Activated CD4-positive, alpha-beta T cell treated with anti-CD3 and anti-CD28 coated beads for 36 hours (primary cell): ENCODE measurements around the gene SLC13A4. TPM values are rescaled to one million over a fixed set of nuclear protein-coding genes. Genes with fewer than 3 reads are reported as not detected.
"Not testable (repeated sequence)": the region's sequence is repeated elsewhere in the genome, so short reads cannot be mapped to it uniquely, and the experiment has no call there.

Experiments
- ATAC-seq: fragments of 200-7000 bp; cut with Tn5 transposase; one replicate; pipeline ENCODE4 v1.10.0; 2021; ENCODE audit warnings: mild to moderate bottlenecking, moderate library complexity
- CTCF ChIA-PET: fragments of 350-600 bp; sonication (Branson Sonifier 250); formaldehyde crosslinking; loops from one replicate; lab custom pipeline; 2021; ENCODE audit warnings: antibody characterized with exemption; lab: Charles Lee
- POLR2A ChIA-PET: fragments of 350-600 bp; sonication (Branson Sonifier 250); formaldehyde crosslinking; loops from one replicate; lab custom pipeline; 2021; ENCODE audit warnings: antibody characterized with exemption, inconsistent platforms; lab: Charles Lee
- DNase-seq: peaks from one replicate; pipeline ENCODE4 v3.0.0-alpha.2; 2020
- H3K27ac Mint-ChIP-seq: one replicate; pipeline ENCODE4 v1.8.0; 2021; ENCODE audit warnings: mixed read lengths
- H3K27me3 Mint-ChIP-seq: one replicate; pipeline ENCODE4 v1.8.0; 2021; ENCODE audit warnings: mixed read lengths
- H3K36me3 Mint-ChIP-seq: one replicate; pipeline ENCODE4 v1.8.0; 2021; ENCODE audit warnings: low read depth, mixed read lengths
- H3K4me1 Mint-ChIP-seq: one replicate; pipeline ENCODE4 v1.8.0; 2021; ENCODE audit warnings: mixed read lengths
- H3K4me3 Mint-ChIP-seq: one replicate; pipeline ENCODE4 v1.8.0; 2021; ENCODE audit warnings: mild to moderate bottlenecking, moderate library complexity, mixed read lengths
- H3K9me3 Mint-ChIP-seq: one replicate; pipeline ENCODE4 v1.8.0; 2021; ENCODE audit warnings: low read depth, mixed read lengths
- intact Hi-C, 2 experiments: fragments of 100-400 bp; cut with DNase I in 1 of 2; cut with micrococcal nuclease in 1 of 2; formaldehyde crosslinking; loops; one replicate each; pipeline versions ENCODE4 v1.14.2 to v1.15.1; 2022 to 2024; cut with DNase I, micrococcal nuclease
- total RNA-seq, 2 experiments: library from RNA; stranded (reverse); gene quantifications; one replicate each; pipeline ENCODE4 v1.2.3, GENCODE V29; 2021

SLC13A4 gene
- total RNA-seq, 2 experiments from 2014 or later: not detected

GRCh38 chr7:135747366-135747765 is 19.4 kb upstream of the SLC13A4 start:
- Mint-ChIP-seq H3K4me1 (no peaks in the 10 kb centered on the region), H3K4me3 (no peak overlapping the region), H3K9me3 (no peaks in the 10 kb centered on the region), H3K36me3 (no peaks in the 10 kb centered on the region), H3K27ac (no peak overlapping the region), H3K27me3 (peaks cover 3% of the 10 kb centered on the region)
- ATAC-seq: no peak
- ChIA-PET CTCF (no interaction called here), POLR2A (no interaction called here)
- intact Hi-C loops: no loop called here
- DNase-seq: no peak

GRCh38 chr7:135745703-135746312 is 17.8 kb upstream of the SLC13A4 start:
- DNase-seq (no peak), ATAC-seq (no peak)
- intact Hi-C loops: no loop called here
- H3K4me1 Mint-ChIP-seq: no peaks in the 10 kb centered on the region
- no peak overlapping the region for H3K27ac Mint-ChIP-seq
- POLR2A ChIA-PET: no interaction called here
- H3K36me3 Mint-ChIP-seq: no peaks in the 10 kb centered on the region
- no peak overlapping the region for H3K4me3 Mint-ChIP-seq
- CTCF ChIA-PET: interaction anchor here (0.7 kb wide), 1 partner anchor 282 kb away, joined by 4 read pairs; no protein-coding TSS in a partner anchor
- peaks cover 3% of the 10 kb centered on the region for H3K27me3 Mint-ChIP-seq
- H3K9me3 Mint-ChIP-seq: no peaks in the 10 kb centered on the region

- no peak for DNase-seq
- POLR2A ChIA-PET: no interaction called here
- H3K4me1 Mint-ChIP-seq: no peaks in the 10 kb centered on the region
Measured at GRCh38 chr7:135744938-135745702, 17.1 kb upstream of the SLC13A4 start.

GRCh38 chr7:135743907-135744731 is 16.1 kb upstream of the SLC13A4 start:
- H3K36me3 Mint-ChIP-seq: no peaks in the 10 kb centered on the region
- ChIA-PET POLR2A (no interaction called here), CTCF (no interaction called here)
- no peak overlapping the region for H3K27ac Mint-ChIP-seq
- no peaks in the 10 kb centered on the region for H3K9me3 Mint-ChIP-seq
- H3K27me3 Mint-ChIP-seq: peaks cover 3% of the 10 kb centered on the region
- intact Hi-C loops: no loop called here
- H3K4me3 Mint-ChIP-seq: no peak overlapping the region
- no peaks in the 10 kb centered on the region for H3K4me1 Mint-ChIP-seq
- ATAC-seq (no peak), DNase-seq (no peak)

More at GRCh38 chr7:135744938-135745702, 17.1 kb upstream of the SLC13A4 start:
- Mint-ChIP-seq H3K36me3 (no peaks in the 10 kb centered on the region), H3K4me3 (no peak overlapping the region), H3K27me3 (peaks cover 3% of the 10 kb centered on the region), H3K9me3 (no peaks in the 10 kb centered on the region), H3K27ac (no peak overlapping the region)
- no peak for ATAC-seq
- CTCF ChIA-PET: interaction anchor here (0.7 kb wide), 1 partner anchor 283 kb away, joined by 4 read pairs; no protein-coding TSS in a partner anchor
- intact Hi-C loops: no loop called here

- Mint-ChIP-seq H3K27ac (no peak overlapping the region), H3K36me3 (no peaks in the 10 kb centered on the region), H3K4me3 (no peak overlapping the region), H3K9me3 (no peaks in the 10 kb centered on the region), H3K27me3 (peaks cover 7% of the 10 kb centered on the region), H3K4me1 (no peaks in the 10 kb centered on the region)
- CTCF ChIA-PET: no interaction called here
- intact Hi-C loops: no loop called here
- ATAC-seq (no peak), DNase-seq (no peak)
- POLR2A ChIA-PET: no interaction called here
Measured at GRCh38 chr7:135742371-135742770, 14.4 kb upstream of the SLC13A4 start.

GRCh38 chr7:135741905-135742304 is 13.9 kb upstream of the SLC13A4 start:
- H3K27me3 Mint-ChIP-seq: peaks cover 7% of the 10 kb centered on the region
- intact Hi-C loops: no loop called here
- H3K27ac Mint-ChIP-seq: no peak overlapping the region
- DNase-seq (no peak), ATAC-seq (no peak)
- no peak overlapping the region for H3K4me3 Mint-ChIP-seq
- no peaks in the 10 kb centered on the region for H3K36me3 Mint-ChIP-seq
- ChIA-PET CTCF (no interaction called here), POLR2A (no interaction called here)
- no peaks in the 10 kb centered on the region for H3K4me1 Mint-ChIP-seq
- no peaks in the 10 kb centered on the region for H3K9me3 Mint-ChIP-seq

GRCh38 chr7:135740889-135741288 is 12.9 kb upstream of the SLC13A4 start:
- POLR2A ChIA-PET: no interaction called here
- no peak overlapping the region for H3K27ac Mint-ChIP-seq
- intact Hi-C loops: no loop called here
- no peak overlapping the region for H3K4me3 Mint-ChIP-seq
- DNase-seq (no peak), ATAC-seq (no peak)
- CTCF ChIA-PET: interaction anchor here (1.5 kb wide), 1 partner anchor 10 kb away, joined by 4 read pairs; no protein-coding TSS in a partner anchor
- H3K27me3 Mint-ChIP-seq: peaks cover 5% of the 10 kb centered on the region
- H3K9me3 Mint-ChIP-seq: no peaks in the 10 kb centered on the region
- no peaks in the 10 kb centered on the region for H3K4me1 Mint-ChIP-seq
- H3K36me3 Mint-ChIP-seq: no peaks in the 10 kb centered on the region

GRCh38 chr7:135737306-135737647 is 9.3 kb upstream of the SLC13A4 start:
- ATAC-seq, H3K4me3 Mint-ChIP-seq, intact Hi-C loops, H3K9me3 Mint-ChIP-seq, H3K4me1 Mint-ChIP-seq, POLR2A ChIA-PET, H3K27me3 Mint-ChIP-seq, H3K27ac Mint-ChIP-seq, DNase-seq, H3K36me3 Mint-ChIP-seq: not testable (repeated sequence)
- CTCF ChIA-PET: interaction anchor here (1.1 kb wide), 1 partner anchor 11 kb away, joined by 3 read pairs; the partner anchor contains the start of gene FAM180A

GRCh38 chr7:135736586-135737305 is 8.8 kb upstream of the SLC13A4 start:
- POLR2A ChIA-PET: no interaction called here
- DNase-seq (no peak), ATAC-seq (no peak)
- no peaks in the 10 kb centered on the region for H3K9me3 Mint-ChIP-seq
- H3K27ac Mint-ChIP-seq: no peak overlapping the region
- CTCF ChIA-PET: interaction anchor here (1.1 kb wide), 1 partner anchor 12 kb away, joined by 3 read pairs; the partner anchor contains the start of gene FAM180A
- no peaks in the 10 kb centered on the region for H3K36me3 Mint-ChIP-seq
- H3K4me1 Mint-ChIP-seq: no peaks in the 10 kb centered on the region
- H3K4me3 Mint-ChIP-seq: no peak overlapping the region
- H3K27me3 Mint-ChIP-seq: peaks cover 3% of the 10 kb centered on the region
- intact Hi-C loops: no loop called here

- ATAC-seq (no peak), DNase-seq (no peak)
- Mint-ChIP-seq H3K36me3 (no peaks in the 10 kb centered on the region), H3K27ac (no peak overlapping the region), H3K9me3 (no peaks in the 10 kb centered on the region), H3K4me1 (no peaks in the 10 kb centered on the region), H3K4me3 (no peak overlapping the region), H3K27me3 (peaks cover 8% of the 10 kb centered on the region)
- intact Hi-C loops: no loop called here
- POLR2A ChIA-PET: no interaction called here
- CTCF ChIA-PET: interaction anchor here (0.5 to 1.0 kb wide), 3 partner anchors 12 to 427 kb away, joined by 3 to 4 read pairs (median 3); no protein-coding TSS in a partner anchor
Measured at GRCh38 chr7:135734343-135734689, 6.3 kb upstream of the SLC13A4 start.
